Measurements from ENCODE around the gene ENAH. TPM values are rescaled to one million over a fixed set of nuclear protein-coding genes. Genes with fewer than 3 reads are reported as not detected.
A peak's percentile ranks its signal among the peaks of the same experiment; 100 is the strongest.

The ENAH gene
- total and polyA plus RNA-seq, 2 experiments from 2014 or later, result 46.4 to 124 TPM

DNA sequence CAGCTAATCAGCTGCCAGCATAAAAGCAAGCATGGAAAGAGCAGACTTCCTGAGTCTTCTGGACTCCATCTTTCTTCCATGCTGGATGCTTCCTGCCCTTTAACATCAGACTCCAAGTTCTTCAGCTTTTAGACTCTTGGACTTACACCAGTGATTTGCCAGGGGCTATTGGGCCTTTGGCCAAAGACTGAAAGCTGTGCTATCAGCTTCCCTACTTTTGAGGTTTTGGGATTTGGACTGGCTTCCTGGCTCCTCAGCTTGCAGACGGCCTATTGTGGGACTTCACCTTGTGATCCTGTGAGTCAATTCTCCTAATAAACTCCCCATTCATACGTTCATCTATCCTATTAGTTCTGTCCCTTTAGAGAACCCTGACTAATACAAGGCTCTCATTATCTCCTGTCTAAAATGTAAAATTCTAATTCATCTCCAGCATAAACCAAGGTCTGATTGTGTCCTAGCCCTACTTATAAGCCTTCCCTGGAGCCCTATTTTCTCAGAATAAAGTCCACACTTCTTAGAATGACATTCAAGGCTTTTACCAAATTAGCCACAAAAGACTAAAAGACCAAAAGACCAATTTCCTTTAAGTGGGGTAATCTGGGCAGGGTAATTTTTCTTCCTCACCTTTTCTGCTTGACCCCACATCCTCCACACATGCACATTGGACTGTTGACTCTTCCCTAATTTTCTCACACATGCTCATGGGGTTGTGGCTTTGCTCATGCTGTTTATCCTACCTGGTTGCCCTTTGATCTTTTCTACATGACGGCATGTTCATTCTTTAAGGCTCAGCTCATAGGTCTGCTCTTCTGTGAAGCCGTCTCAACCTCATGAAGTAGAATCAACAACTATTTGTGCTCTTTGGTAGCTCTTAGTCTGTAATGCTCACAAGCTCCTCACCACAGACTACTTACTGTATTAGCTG is 18.1 kb upstream of the ENAH start:
- H3K9me3 ChIP-seq (ENCODE audit: low read depth), result no peaks in the 10 kb centered on the region
- H3K36me3 ChIP-seq, result no peaks in the 10 kb centered on the region
- no peaks in the 10 kb centered on the region for H3K27me3 ChIP-seq
- no peak overlapping the region for H3K27ac ChIP-seq
- no peaks in the 10 kb centered on the region for H3K4me1 ChIP-seq (ENCODE audit: low read depth)
- no peak overlapping the region for H3K4me3 ChIP-seq
- TF ChIP-seq CTCF (IDR thresholded peaks at IDR 0.05; ENCODE audit: low read depth, low read length), result no peak
- DNase-seq (ENCODE audit: low read depth in 1 of 2, low spot score in 1 of 2), result peak in 1 of 2 donors; percentile 63

DNA sequence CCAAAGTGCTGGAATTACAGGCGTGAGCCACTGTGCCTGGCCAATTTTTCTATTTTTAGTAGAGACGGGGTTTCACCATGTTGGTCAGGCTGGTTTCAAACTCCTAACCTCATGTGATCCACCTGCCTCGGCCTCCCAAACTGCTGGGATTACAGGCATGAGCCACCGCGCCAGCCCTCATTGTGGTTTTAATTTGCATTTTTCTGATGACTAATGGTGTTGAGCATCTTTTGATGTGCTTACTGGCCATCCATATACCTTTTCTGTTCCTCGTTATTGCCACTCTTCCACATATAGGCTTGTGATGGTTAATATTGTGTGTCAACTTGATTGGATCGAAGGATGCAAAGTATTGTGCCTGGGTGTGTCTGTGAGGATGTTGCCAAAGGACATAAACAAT is 17.4 kb upstream of the ENAH start:
- no peak for DNase-seq (ENCODE audit: low read depth in 1 of 2, low spot score in 1 of 2)
- Histone ChIP-seq H3K27me3 (no peaks in the 10 kb centered on the region), H3K9me3 (ENCODE audit: low read depth) (no peaks in the 10 kb centered on the region), H3K27ac (no peak overlapping the region), H3K36me3 (no peaks in the 10 kb centered on the region), H3K4me3 (no peak overlapping the region), H3K4me1 (ENCODE audit: low read depth) (no peaks in the 10 kb centered on the region)
- TF ChIP-seq CTCF (IDR thresholded peaks at IDR 0.05; ENCODE audit: low read depth, low read length), result no peak

- Histone ChIP-seq H3K27me3 (no peaks in the 10 kb centered on the region), H3K36me3 (no peaks in the 10 kb centered on the region), H3K4me1 (ENCODE audit: low read depth) (no peaks in the 10 kb centered on the region), H3K27ac (no peak overlapping the region), H3K4me3 (no peak overlapping the region), H3K9me3 (ENCODE audit: low read depth) (no peaks in the 10 kb centered on the region)
- DNase-seq (ENCODE audit: low read depth in 1 of 2, low spot score in 1 of 2), result no peak
- no peak for TF ChIP-seq CTCF (IDR thresholded peaks at IDR 0.05; ENCODE audit: low read depth, low read length)
These were observed 15.3 kb upstream of the ENAH start for GRCh38 chr1:225668222-225668621.

- DNase-seq (ENCODE audit: low read depth in 1 of 2, low spot score in 1 of 2), result no peak
- no peak overlapping the region for H3K4me3 ChIP-seq
- no peaks in the 10 kb centered on the region for H3K4me1 ChIP-seq (ENCODE audit: low read depth)
- no peaks in the 10 kb centered on the region for H3K9me3 ChIP-seq (ENCODE audit: low read depth)
- no peak for TF ChIP-seq CTCF (IDR thresholded peaks at IDR 0.05; ENCODE audit: low read depth, low read length)
- no peak overlapping the region for H3K27ac ChIP-seq
- no peaks in the 10 kb centered on the region for H3K36me3 ChIP-seq
- no peaks in the 10 kb centered on the region for H3K27me3 ChIP-seq
These were observed 14.4 kb upstream of the ENAH start for GRCh38 chr1:225667362-225667761.

DNA sequence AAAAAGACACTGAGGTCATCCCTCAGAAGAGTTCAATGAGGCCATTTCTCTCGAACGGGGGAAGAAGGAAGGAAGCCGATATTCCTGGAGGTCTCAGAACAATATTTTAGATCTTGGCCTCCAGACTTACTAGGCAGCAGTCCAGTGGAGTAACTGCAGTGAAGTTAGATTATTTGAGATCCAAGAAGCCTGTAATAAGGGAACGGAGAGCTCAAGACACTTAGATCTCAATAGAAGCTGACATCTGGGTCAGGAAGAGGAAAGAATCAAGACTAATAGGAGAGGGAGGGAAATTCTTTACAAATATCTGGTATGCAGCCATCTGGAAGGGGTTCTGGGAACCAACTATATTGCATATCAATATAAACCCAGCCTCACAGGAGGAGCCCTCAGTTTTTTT is 13.6 kb upstream of the ENAH start:
- H3K36me3 ChIP-seq, result no peaks in the 10 kb centered on the region
- no peak overlapping the region for H3K27ac ChIP-seq
- no peak overlapping the region for H3K4me3 ChIP-seq
- TF ChIP-seq CTCF (IDR thresholded peaks at IDR 0.05; ENCODE audit: low read depth, low read length), result no peak
- no peaks in the 10 kb centered on the region for H3K9me3 ChIP-seq (ENCODE audit: low read depth)
- DNase-seq (ENCODE audit: low read depth in 1 of 2, low spot score in 1 of 2), result no peak
- H3K4me1 ChIP-seq (ENCODE audit: low read depth), result peaks cover 6% of the 10 kb centered on the region
- no peaks in the 10 kb centered on the region for H3K27me3 ChIP-seq
